Effector memory CD4-positive, alpha-beta T cell (primary cell): Measurements from ENCODE around the gene TMC4.
"Not testable (repeated sequence)": the region's sequence is repeated elsewhere in the genome, so short reads cannot be mapped to it uniquely, and the experiment has no call there.

Experiments
- DNase-seq, 3 donors: peaks; one replicate each; pipeline ENCODE4 v3.0.0-alpha.2; 2020
- H3K27ac ChIP-seq: 2 replicates; pipeline ENCODE4 v1.7.0; 2013; ENCODE audit warnings: mild to moderate bottlenecking, low read length, moderate library complexity; ENCODE audit not compliant: insufficient read depth, poor library complexity, severe bottlenecking
- H3K27me3 ChIP-seq: replicated peaks from 2 replicates; pipeline ENCODE4 v1.7.0; 2013; ENCODE audit warnings: mild to moderate bottlenecking, low read length; ENCODE audit not compliant: insufficient read depth, control insufficient read depth, poor library complexity, severe bottlenecking
- H3K36me3 ChIP-seq: 2 replicates; pipeline ENCODE4 v1.7.0; 2013; ENCODE audit warnings: mild to moderate bottlenecking, low read length, moderate library complexity; ENCODE audit not compliant: control insufficient read depth, insufficient read depth
- H3K4me1 ChIP-seq: 2 replicates; pipeline ENCODE4 v1.7.0; 2013; ENCODE audit warnings: low read length, mild to moderate bottlenecking; ENCODE audit not compliant: control insufficient read depth, insufficient read depth, poor library complexity, severe bottlenecking
- H3K4me3 ChIP-seq: 2 replicates; pipeline ENCODE4 v1.7.0; 2013; ENCODE audit warnings: low read length, low read depth, mild to moderate bottlenecking; ENCODE audit not compliant: insufficient read depth, poor library complexity, severe bottlenecking
- H3K9me3 ChIP-seq: 2 replicates; pipeline ENCODE4 v1.7.0; 2013; ENCODE audit warnings: mild to moderate bottlenecking, low read length, moderate library complexity; ENCODE audit not compliant: control insufficient read depth

Gene TMC4

DNA sequence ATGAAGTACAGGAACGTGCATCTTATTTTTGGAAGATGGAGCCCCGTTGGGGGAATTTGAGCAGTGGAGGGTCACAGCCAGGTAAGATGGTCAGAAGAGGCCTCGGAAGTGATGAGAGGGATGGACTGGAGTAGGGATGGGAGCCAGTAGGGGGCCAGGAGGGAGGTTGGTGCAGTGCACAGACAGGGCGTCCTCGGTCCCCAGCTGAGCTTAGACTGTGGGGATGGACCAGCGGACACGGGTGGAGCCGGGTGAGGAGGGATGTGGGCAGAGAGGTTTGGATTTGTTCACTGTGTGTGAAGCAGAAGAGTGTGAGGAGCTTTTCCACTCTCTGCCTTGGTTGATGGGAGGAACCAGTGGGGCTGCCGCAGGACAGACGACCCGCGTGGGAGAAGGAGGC is 38.3 kb upstream of the TMC4 start:
- no peaks in the 10 kb centered on the region for H3K9me3 ChIP-seq
- no peak for DNase-seq
- no peaks in the 10 kb centered on the region for H3K27me3 ChIP-seq
- no peak overlapping the region for H3K27ac ChIP-seq
- H3K4me1 ChIP-seq, result peaks cover 37% of the 10 kb centered on the region
- H3K4me3 ChIP-seq, result no peak overlapping the region
- H3K36me3 ChIP-seq, result peaks cover 17% of the 10 kb centered on the region

DNA sequence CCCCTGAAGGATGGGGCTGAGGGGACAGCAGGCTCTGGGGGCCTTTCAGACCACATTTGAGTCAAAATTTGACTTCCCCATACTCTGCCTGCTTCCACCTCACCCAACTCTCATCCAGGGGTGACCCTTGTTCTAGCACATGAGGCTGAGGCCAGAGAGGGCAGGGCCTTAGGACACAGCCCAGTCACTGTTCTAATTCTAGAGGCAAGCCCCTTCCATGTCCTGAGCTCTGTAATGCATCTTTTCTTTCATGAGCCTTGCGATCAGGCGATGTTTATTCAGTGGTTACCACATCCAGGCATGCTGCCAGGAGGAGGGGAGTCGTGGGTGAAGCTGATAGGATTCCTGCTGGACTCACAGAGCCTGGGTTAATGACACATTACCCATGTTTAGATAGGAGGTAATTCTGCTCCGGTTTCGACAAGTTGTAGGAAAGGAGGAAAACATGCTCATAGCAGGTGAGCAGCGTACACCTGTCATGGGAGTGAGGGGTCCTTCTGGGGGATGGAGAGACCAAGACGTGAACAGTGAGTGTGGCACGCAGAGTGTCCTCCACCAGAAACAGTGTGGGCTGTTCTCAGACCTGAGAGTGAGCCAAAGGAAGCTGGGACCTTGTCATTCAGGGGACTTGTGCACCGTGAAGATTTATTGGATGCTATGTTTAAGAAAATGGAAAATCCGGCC is 37.0 kb upstream of the TMC4 start:
- no peak for DNase-seq
- H3K4me1 ChIP-seq, result peaks cover 37% of the 10 kb centered on the region
- H3K27me3 ChIP-seq, result no peaks in the 10 kb centered on the region
- H3K4me3 ChIP-seq, result no peak overlapping the region
- peak overlapping the region; percentile 6 for H3K27ac ChIP-seq
- H3K9me3 ChIP-seq, result no peaks in the 10 kb centered on the region
- peaks cover 30% of the 10 kb centered on the region for H3K36me3 ChIP-seq

DNA sequence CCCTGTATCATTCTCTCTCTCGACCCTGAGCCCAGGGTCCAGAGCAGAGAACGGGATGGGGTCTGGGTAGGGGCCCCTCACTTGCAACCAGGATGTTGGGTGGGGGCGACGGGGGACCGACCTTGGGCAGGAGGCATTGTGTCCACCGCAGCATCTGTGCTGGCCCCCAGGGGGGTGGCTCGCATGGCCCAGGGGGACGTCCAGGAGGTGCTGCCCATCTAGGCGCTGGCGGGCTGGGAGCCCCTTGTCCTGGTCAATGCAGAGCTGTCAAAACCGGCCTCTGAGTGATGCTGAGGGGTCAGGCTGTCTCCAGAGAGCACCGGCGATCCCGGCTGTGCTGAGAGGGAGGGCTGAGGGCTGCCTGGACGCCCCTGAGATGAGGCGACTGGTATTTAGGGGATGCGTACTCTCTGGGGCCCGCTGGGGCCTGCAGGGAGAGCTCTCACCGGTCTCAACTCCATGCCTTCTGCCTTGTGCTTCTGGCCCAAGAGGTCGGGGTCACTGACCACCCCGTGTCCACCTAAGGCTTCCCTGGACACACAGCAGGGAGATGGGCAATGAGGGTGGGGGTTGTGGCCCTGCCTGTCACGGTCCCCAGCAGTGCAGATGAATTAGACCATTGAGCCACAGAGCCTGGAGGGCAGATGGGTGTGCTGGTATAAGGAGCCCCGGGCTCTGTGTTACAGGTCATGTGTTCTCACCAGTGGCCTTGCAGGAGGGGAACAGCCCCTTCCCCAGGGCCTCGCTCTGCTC is 36.3 kb upstream of the TMC4 start:
- Histone ChIP-seq H3K4me1 (peaks cover 37% of the 10 kb centered on the region), H3K36me3 (peaks cover 32% of the 10 kb centered on the region), H3K27me3 (no peaks in the 10 kb centered on the region), H3K4me3 (no peak overlapping the region), H3K27ac (peak overlapping the region; percentile 6), H3K9me3 (no peaks in the 10 kb centered on the region)
- DNase-seq, result no peak

DNA sequence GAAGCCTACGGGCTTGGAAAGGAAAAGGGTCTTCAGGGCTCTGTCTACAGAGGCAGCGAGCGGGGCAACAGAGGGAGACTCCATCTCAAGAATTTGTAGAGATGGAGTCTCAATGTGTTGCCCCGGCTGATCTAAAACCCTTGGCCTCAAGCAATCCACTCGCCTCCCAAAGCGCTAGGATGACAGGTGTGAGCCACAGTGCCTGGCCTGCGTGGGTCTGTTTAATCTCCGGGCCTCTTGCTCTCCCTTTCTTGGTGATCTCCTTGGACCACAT is 35.8 kb upstream of the TMC4 start:
- Histone ChIP-seq H3K36me3 (peaks cover 35% of the 10 kb centered on the region), H3K27me3 (no peaks in the 10 kb centered on the region), H3K27ac (no peak overlapping the region), H3K4me1 (peaks cover 40% of the 10 kb centered on the region), H3K4me3 (no peak overlapping the region), H3K9me3 (no peaks in the 10 kb centered on the region)
- no peak for DNase-seq

DNA sequence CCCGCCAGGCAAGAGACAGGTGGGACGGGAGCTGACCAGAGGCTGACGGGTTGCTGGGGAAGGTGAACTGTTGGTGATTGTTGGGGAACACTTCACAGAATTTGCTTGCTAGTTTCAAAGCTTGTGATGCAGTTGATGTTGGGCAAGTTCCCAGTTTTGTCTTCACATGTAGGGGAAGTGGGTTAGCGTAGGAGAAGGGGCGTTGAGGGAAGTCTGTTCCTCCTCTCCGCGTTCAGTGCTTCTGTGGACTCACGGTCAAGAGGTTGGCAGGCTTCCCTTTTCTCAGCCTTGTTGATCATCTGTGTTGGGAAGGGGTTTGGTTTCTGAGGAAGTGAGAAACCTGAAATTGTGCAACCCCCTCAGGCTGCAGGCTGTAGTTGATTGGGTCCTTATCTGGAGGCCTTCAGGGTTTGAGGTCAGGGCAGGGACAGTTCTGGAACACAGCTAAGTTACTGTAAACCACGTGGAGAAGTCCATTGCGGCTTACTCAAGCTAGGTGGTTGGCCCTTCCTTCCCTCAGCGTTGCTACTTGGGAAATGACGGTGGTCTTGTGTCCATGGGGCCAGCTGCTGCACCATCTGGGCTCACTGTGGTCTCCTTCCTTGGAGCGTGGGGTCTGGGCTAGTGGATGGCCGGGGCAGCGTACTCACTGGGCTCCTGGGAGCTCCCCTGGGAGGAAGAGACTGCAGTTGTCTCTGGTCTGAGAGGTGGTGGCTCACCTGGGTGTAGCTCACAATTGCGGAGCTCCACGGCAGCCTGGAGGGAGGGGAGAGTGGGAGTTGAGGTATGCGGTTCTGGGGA is 35.2 kb upstream of the TMC4 start:
- peaks cover 45% of the 10 kb centered on the region for H3K4me1 ChIP-seq
- H3K4me3 ChIP-seq, result no peak overlapping the region
- H3K9me3 ChIP-seq, result no peaks in the 10 kb centered on the region
- H3K27ac ChIP-seq, result no peak overlapping the region
- H3K27me3 ChIP-seq, result no peaks in the 10 kb centered on the region
- no peak for DNase-seq
- H3K36me3 ChIP-seq, result peaks cover 41% of the 10 kb centered on the region

DNA sequence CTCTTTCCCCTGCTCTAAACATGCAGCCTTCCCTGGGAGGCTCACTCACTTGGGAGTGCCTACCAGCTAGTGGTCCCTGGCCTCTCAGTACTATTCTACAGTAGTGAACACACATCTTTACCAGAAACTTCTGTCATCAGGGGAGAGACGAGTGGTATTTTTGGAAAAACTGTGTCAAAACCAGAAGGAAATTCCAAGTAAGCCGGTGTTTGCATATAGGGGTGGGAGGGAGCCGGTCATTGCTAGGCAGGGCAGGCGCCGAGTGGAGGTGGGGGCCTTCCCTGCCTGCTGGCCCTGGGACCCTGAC is 34.7 kb upstream of the TMC4 start:
- no peak for DNase-seq
- peaks cover 46% of the 10 kb centered on the region for H3K36me3 ChIP-seq
- H3K27ac ChIP-seq, result no peak overlapping the region
- peaks cover 50% of the 10 kb centered on the region for H3K4me1 ChIP-seq
- H3K9me3 ChIP-seq, result no peaks in the 10 kb centered on the region
- no peaks in the 10 kb centered on the region for H3K27me3 ChIP-seq
- H3K4me3 ChIP-seq, result no peak overlapping the region

DNA sequence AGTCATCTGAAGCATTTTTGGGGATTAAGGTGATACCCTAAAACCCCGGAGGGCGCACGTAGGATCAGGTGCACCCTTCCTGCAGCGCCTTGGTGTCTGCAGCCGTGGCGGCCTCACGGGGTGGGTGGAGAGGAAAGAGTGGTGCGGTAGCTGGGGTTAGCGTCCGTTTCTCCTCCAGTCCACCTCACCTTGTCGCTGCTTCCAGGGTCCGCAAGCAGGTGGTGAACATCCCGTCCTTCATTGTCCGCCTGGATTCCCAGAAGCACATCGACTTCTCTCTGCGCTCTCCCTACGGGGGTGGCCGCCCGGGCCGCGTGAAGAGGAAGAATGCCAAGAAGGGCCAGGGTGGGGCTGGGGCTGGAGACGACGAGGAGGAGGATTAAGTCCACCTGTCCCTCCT is 34.2 kb upstream of the TMC4 start:
- not testable (repeated sequence) for DNase-seq, H3K9me3 ChIP-seq, H3K27me3 ChIP-seq, H3K4me3 ChIP-seq, H3K27ac ChIP-seq
- Histone ChIP-seq H3K36me3 (peaks cover 51% of the 10 kb centered on the region), H3K4me1 (peaks cover 52% of the 10 kb centered on the region)

DNA sequence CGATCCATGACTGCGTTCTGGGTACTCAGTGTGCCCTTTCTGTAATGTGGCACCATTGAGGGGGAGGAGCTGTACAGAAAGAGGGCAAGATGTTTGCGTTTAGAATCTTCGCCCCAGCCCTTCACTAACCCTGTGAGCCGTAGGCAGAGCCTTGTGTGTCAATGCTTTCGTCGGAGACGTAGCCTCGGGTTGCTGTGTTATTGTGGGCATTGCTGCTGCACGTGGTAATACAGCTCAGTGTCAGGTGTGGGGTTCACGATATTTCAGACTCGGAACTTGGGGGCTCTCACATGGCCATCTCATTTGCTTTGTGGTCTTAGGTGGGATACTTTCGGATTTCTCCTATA is 33.8 kb upstream of the TMC4 start:
- Histone ChIP-seq H3K4me3 (no peak overlapping the region), H3K4me1 (peaks cover 56% of the 10 kb centered on the region), H3K9me3 (no peaks in the 10 kb centered on the region), H3K27ac (no peak overlapping the region), H3K36me3 (peaks cover 55% of the 10 kb centered on the region), H3K27me3 (no peaks in the 10 kb centered on the region)
- no peak for DNase-seq

DNA sequence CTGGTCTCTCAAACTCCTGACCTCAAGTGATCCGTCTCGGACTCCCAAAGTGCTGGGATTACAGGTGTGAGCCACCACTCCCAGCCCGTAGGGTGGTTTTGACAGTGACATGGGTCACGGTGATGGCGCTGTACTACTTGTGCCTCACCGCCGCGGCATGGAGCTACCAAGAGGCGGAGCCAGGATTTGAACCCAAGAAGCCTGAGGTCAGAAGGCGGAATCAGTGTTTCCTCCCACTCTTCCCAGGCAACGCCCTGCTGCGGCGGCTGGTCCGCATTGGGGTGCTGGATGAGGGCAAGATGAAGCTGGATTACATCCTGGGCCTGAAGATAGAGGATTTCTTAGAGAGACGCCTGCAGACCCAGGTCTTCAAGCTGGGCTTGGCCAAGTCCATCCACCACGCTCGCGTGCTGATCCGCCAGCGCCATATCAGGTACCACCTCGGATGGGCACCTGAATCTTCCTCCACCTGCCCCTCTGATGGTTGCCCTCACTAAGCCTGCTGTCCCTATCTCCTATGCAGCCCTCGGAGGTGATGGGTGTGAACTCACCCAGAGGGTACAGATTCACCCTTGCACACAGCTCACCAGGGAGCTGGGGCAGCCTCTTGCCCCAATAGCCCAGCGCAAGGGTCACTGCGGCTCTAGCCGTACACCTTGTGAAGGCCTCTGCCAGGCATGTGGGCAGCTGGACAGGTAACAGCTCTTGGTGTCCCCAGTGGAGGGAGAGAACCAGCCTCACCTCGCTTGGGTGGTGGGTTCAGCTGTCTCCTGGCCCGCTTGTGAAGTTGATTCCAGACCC is 33.3 kb upstream of the TMC4 start:
- Histone ChIP-seq H3K36me3 (peaks cover 58% of the 10 kb centered on the region), H3K27ac (no peak overlapping the region), H3K9me3 (no peaks in the 10 kb centered on the region), H3K27me3 (no peaks in the 10 kb centered on the region), H3K4me3 (no peak overlapping the region), H3K4me1 (peaks cover 59% of the 10 kb centered on the region)
- DNase-seq, result no peak
